Measurements from ENCODE around the gene KRTAP5-8.
A peak's percentile ranks its signal among the peaks of the same experiment; 100 is the strongest.

KRTAP5-8 gene

GRCh38 chr11:71542382-71542781 is 4.6 kb downstream of the KRTAP5-8 start:
- H3K27ac ChIP-seq (ENCODE audit: low read length), result no peak overlapping the region
- H4K20me1 ChIP-seq (ENCODE audit: insufficient read depth, low read length), result no peaks in the 10 kb centered on the region
- no peaks in the 10 kb centered on the region for H3K9me3 ChIP-seq (ENCODE audit: insufficient read depth, low read length, severe bottlenecking)
- H3K9ac ChIP-seq (ENCODE audit: low read depth, low read length), result no peak overlapping the region
- H3K4me1 ChIP-seq (ENCODE audit: insufficient read depth, low read length), result no peaks in the 10 kb centered on the region
- peaks cover 2% of the 10 kb centered on the region for H3K27me3 ChIP-seq (ENCODE audit: insufficient read depth, low read length, poor library complexity)
- no peak overlapping the region for H2AFZ ChIP-seq (ENCODE audit: low read depth, low read length)
- DNase-seq (no peak), ATAC-seq (ENCODE audit: insufficient read depth, low read depth) (no peak)
- no peak overlapping the region for H3K4me3 ChIP-seq (ENCODE audit: low read depth in 1 of 2, low read length in 2 of 2)
- no peaks in the 10 kb centered on the region for H3K36me3 ChIP-seq (ENCODE audit: insufficient read depth, low read length)
- H3K4me2 ChIP-seq (ENCODE audit: insufficient read depth, low read length), result no peak overlapping the region
- no peak for TF ChIP-seq CTCF (IDR thresholded peaks at IDR 0.05; ENCODE audit: borderline replicate concordance, extremely low read depth, low read length, poor library complexity, severe bottlenecking)
- no peak for TF ChIP-seq EZH2 (IDR thresholded peaks at IDR 0.05; ENCODE audit: borderline replicate concordance, low read depth, low read length, severe bottlenecking)
- no peaks in the 10 kb centered on the region for H3K79me2 ChIP-seq (ENCODE audit: insufficient read depth, low read length)

GRCh38 chr11:71542879-71543777 is 5.3 kb downstream of the KRTAP5-8 start:
- H3K9me3 ChIP-seq (ENCODE audit: insufficient read depth, low read length, severe bottlenecking), result no peaks in the 10 kb centered on the region
- H2AFZ ChIP-seq (ENCODE audit: low read depth, low read length), result no peak overlapping the region
- no peak overlapping the region for H3K4me2 ChIP-seq (ENCODE audit: insufficient read depth, low read length)
- H3K27ac ChIP-seq (ENCODE audit: low read length), result no peak overlapping the region
- H3K36me3 ChIP-seq (ENCODE audit: insufficient read depth, low read length), result no peaks in the 10 kb centered on the region
- H3K4me1 ChIP-seq (ENCODE audit: insufficient read depth, low read length), result no peaks in the 10 kb centered on the region
- peaks cover 2% of the 10 kb centered on the region for H3K27me3 ChIP-seq (ENCODE audit: insufficient read depth, low read length, poor library complexity)
- TF ChIP-seq EZH2 (IDR thresholded peaks at IDR 0.05; ENCODE audit: borderline replicate concordance, low read depth, low read length, severe bottlenecking) (no peak), CTCF (IDR thresholded peaks at IDR 0.05; ENCODE audit: borderline replicate concordance, extremely low read depth, low read length, poor library complexity, severe bottlenecking) (no peak)
- H3K9ac ChIP-seq (ENCODE audit: low read depth, low read length), result no peak overlapping the region
- DNase-seq (no peak), ATAC-seq (ENCODE audit: insufficient read depth, low read depth) (no peak)
- no peaks in the 10 kb centered on the region for H3K79me2 ChIP-seq (ENCODE audit: insufficient read depth, low read length)
- no peaks in the 10 kb centered on the region for H4K20me1 ChIP-seq (ENCODE audit: insufficient read depth, low read length)
- H3K4me3 ChIP-seq (ENCODE audit: low read depth in 1 of 2, low read length in 2 of 2), result no peak overlapping the region

- Histone ChIP-seq H4K20me1 (ENCODE audit: insufficient read depth, low read length) (no peaks in the 10 kb centered on the region), H3K4me3 (ENCODE audit: low read depth in 1 of 2, low read length in 2 of 2) (no peak overlapping the region), H3K79me2 (ENCODE audit: insufficient read depth, low read length) (no peaks in the 10 kb centered on the region), H2AFZ (ENCODE audit: low read depth, low read length) (no peak overlapping the region), H3K36me3 (ENCODE audit: insufficient read depth, low read length) (no peaks in the 10 kb centered on the region), H3K4me1 (ENCODE audit: insufficient read depth, low read length) (no peaks in the 10 kb centered on the region), H3K9ac (ENCODE audit: low read depth, low read length) (no peak overlapping the region), H3K9me3 (ENCODE audit: insufficient read depth, low read length, severe bottlenecking) (no peaks in the 10 kb centered on the region), H3K4me2 (ENCODE audit: insufficient read depth, low read length) (no peak overlapping the region), H3K27me3 (ENCODE audit: insufficient read depth, low read length, poor library complexity) (peaks cover 3% of the 10 kb centered on the region), H3K27ac (ENCODE audit: low read length) (no peak overlapping the region)
- DNase-seq (peak; percentile 11), ATAC-seq (ENCODE audit: insufficient read depth, low read depth) (peak; percentile 57; the same call in 1 of the 3 replicates)
- TF ChIP-seq EZH2 (IDR thresholded peaks at IDR 0.05; ENCODE audit: borderline replicate concordance, low read depth, low read length, severe bottlenecking), result no peak
- TF ChIP-seq CTCF (IDR thresholded peaks at IDR 0.05; ENCODE audit: borderline replicate concordance, extremely low read depth, low read length, poor library complexity, severe bottlenecking), result no peak
Observed at GRCh38 chr11:71543866-71544265, 6.0 kb downstream of the KRTAP5-8 start.
